Measurements from ENCODE around the gene ASRGL1. TPM values are rescaled to one million over a fixed set of nuclear protein-coding genes. Genes with fewer than 3 reads are reported as not detected.
"Not testable (repeated sequence)": the region's sequence is repeated elsewhere in the genome, so short reads cannot be mapped to it uniquely, and the experiment has no call there.

ASRGL1 gene
- total RNA-seq, 6 experiments from 2014 or later = 1.8 to 28.5 (median 4.7) TPM

- Histone ChIP-seq H3K27me3 (no peaks in the 10 kb centered on the region), H3K27ac (no peak overlapping the region), H3K36me3 (no peaks in the 10 kb centered on the region), H3K4me1 (no peaks in the 10 kb centered on the region), H3K4me3 (no peak overlapping the region), H3K9me3 (no peaks in the 10 kb centered on the region)
- intact Hi-C loops (cut with DNase I) = no loop called here
- WGBS (ENCODE audit: insufficient coverage, low coverage, low lambda C conversion rate, missing lambda C conversion rate) = 37% methylated on average over 16 of the region's 18 CpGs
- ATAC-seq (peak; percentile 47 to 69 (median 64)), DNase-seq (peak in 1 of 3 donors; percentile 39)
- TF ChIP-seq POLR2A (IDR thresholded peaks at IDR 0.05) (no peak), CTCF (IDR thresholded peaks at IDR 0.05) (peak; percentile 19 to 45 (median 42))
These were observed 12.3 kb upstream of the ASRGL1 start for GRCh38 chr11:62324731-62325556.

GRCh38 chr11:62325781-62326180, 11.5 kb upstream of the ASRGL1 start:
- DNase-seq; H3K4me1 ChIP-seq; H3K36me3 ChIP-seq; intact Hi-C loops (cut with DNase I); H3K27me3 ChIP-seq; H3K9me3 ChIP-seq; H3K27ac ChIP-seq; H3K4me3 ChIP-seq; ATAC-seq: not testable (repeated sequence)
- 58% methylated on average over 5 of the region's 5 CpGs for WGBS (ENCODE audit: insufficient coverage, low coverage, low lambda C conversion rate, missing lambda C conversion rate)

GRCh38 chr11:62326719-62327118, 10.5 kb upstream of the ASRGL1 start:
- H3K4me1 ChIP-seq; H3K9me3 ChIP-seq; H3K4me3 ChIP-seq; intact Hi-C loops (cut with DNase I); H3K27ac ChIP-seq; H3K27me3 ChIP-seq; H3K36me3 ChIP-seq; ATAC-seq; DNase-seq: not testable (repeated sequence)
- WGBS (ENCODE audit: insufficient coverage, low coverage, low lambda C conversion rate, missing lambda C conversion rate) = 17% methylated on average over 4 of the region's 6 CpGs

- H3K4me1 ChIP-seq; H3K4me3 ChIP-seq; DNase-seq; H3K27ac ChIP-seq; intact Hi-C loops (cut with DNase I); H3K36me3 ChIP-seq; ATAC-seq; H3K27me3 ChIP-seq; H3K9me3 ChIP-seq: not testable (repeated sequence)
- 82% methylated on average over 12 of the region's 14 CpGs for WGBS (ENCODE audit: insufficient coverage, low coverage, low lambda C conversion rate, missing lambda C conversion rate)
These were observed 9.7 kb upstream of the ASRGL1 start for GRCh38 chr11:62327541-62327940.

GRCh38 chr11:62331264-62331663, 6.0 kb upstream of the ASRGL1 start:
- intact Hi-C loops (cut with DNase I); H3K4me3 ChIP-seq; H3K27me3 ChIP-seq; H3K4me1 ChIP-seq; H3K27ac ChIP-seq; ATAC-seq; H3K36me3 ChIP-seq; H3K9me3 ChIP-seq; DNase-seq: not testable (repeated sequence)
- 62% methylated on average over 3 of the region's 3 CpGs for WGBS (ENCODE audit: insufficient coverage, low coverage, low lambda C conversion rate, missing lambda C conversion rate)

GRCh38 chr11:62333768-62334167, 3.5 kb upstream of the ASRGL1 start:
- Histone ChIP-seq H3K27ac (no peak overlapping the region), H3K36me3 (no peaks in the 10 kb centered on the region), H3K27me3 (no peaks in the 10 kb centered on the region), H3K4me3 (no peak overlapping the region), H3K9me3 (no peaks in the 10 kb centered on the region), H3K4me1 (peaks cover 0 to 9% (median 0%) of the 10 kb centered on the region in 4 donors)
- no peak for ATAC-seq
- WGBS (ENCODE audit: insufficient coverage, low coverage, low lambda C conversion rate, missing lambda C conversion rate) = 42% methylated on average over 1 of the region's 5 CpGs
- DNase-seq = no peak
- intact Hi-C loops (cut with DNase I) = no loop called here
- TF ChIP-seq POLR2A (IDR thresholded peaks at IDR 0.05) (no peak), CTCF (IDR thresholded peaks at IDR 0.05) (no peak)

- H3K4me1 ChIP-seq = peaks cover 0 to 29% (median 3%) of the 10 kb centered on the region in 4 donors
- peak overlapping the region; percentile 63 to 77 (median 76) for H3K4me3 ChIP-seq
- H3K9me3 ChIP-seq; DNase-seq; H3K36me3 ChIP-seq; H3K27ac ChIP-seq; ATAC-seq; H3K27me3 ChIP-seq; intact Hi-C loops (cut with DNase I): not testable (repeated sequence)
- WGBS (ENCODE audit: insufficient coverage, low coverage, low lambda C conversion rate, missing lambda C conversion rate) = 51% methylated on average over 9 of the region's 19 CpGs
These were observed 322 bp upstream of the ASRGL1 start for GRCh38 chr11:62336949-62337302.
